Uterine smooth muscle cell (primary cell): ENCODE measurements around the gene IL15. TPM values are rescaled to one million over a fixed set of nuclear protein-coding genes. Genes with fewer than 3 reads are reported as not detected.

Experiments
- total RNA-seq: library from RNA; depleted of rRNA; stranded (reverse); fragments of >200 nt; gene quantifications from 2 replicates; pipeline ENCODE4 v1.2.3, GENCODE V29; 2014

IL15 gene, protein sequence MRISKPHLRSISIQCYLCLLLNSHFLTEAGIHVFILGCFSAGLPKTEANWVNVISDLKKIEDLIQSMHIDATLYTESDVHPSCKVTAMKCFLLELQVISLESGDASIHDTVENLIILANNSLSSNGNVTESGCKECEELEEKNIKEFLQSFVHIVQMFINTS
- 5.0 and 7.4 TPM in 2 replicates for total RNA-seq

DNA sequence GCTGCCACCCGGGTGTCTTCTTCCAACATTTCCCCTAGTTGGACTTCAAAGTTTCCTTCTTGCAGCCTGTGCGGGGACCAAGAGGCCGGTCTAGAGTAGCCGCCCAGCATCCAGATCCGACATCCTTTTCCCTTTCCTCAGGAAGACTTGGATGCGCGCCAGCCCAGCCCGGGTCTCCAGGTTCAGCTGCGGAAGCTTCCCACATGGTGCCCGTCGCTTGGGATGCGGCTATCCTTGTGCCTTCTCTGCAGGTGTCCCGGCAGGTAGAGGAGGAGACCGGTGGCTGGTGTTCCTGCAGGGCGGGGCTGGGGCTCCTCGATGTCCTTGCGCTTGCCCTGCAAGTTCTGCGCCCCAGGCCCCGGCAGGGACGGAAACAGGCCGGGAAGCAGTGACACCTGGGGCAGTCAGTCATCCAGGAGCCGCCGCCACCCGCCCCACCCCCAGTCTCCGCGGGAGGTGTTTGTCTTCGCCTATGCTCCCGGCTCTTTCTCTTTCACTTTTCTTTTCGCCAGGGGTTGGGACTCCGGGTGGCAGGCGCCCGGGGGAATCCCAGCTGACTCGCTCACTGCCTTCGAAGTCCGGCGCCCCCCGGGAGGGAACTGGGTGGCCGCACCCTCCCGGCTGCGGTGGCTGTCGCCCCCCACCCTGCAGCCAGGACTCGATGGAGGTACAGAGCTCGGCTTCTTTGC is at the start of gene IL15:
Gene IL15 (plus strand): TSS at position 502 of the 689 bp plus-strand sequence. CDS start 82,882 bp downstream, outside the sequence.

